Gastrocnemius medialis (tissue), 4 donors: ENCODE data around the gene PTPRM.

Experiments used
- POLR2A ChIP-seq, 2 donors: fragments of 450-650 bp; IDR thresholded peaks; one replicate each; pipeline ENCODE4 v1.6.1; 2017; ENCODE audit warnings: antibody characterized with exemption in 2 of 2, mild to moderate bottlenecking in 2 of 2, moderate library complexity in 2 of 2
- TF ChIP-seq, protein P1 (sequence below), 5 experiments: fragments of 450-650 bp in 3 of 5; fragments of 200-600 bp in 2 of 5; sonication (generic) in 2 of 5; IDR thresholded peaks in 4 of 5; conservative IDR thresholded peaks in 1 of 5; 1 replicate in 4 of 5; 2 replicates in 1 of 5; pipeline ENCODE4 v1.5.1; 2016 to 2019; ENCODE audit warnings: antibody characterized with exemption in 5 of 5, mild to moderate bottlenecking in 3 of 5, moderate library complexity in 3 of 5

DNA sequence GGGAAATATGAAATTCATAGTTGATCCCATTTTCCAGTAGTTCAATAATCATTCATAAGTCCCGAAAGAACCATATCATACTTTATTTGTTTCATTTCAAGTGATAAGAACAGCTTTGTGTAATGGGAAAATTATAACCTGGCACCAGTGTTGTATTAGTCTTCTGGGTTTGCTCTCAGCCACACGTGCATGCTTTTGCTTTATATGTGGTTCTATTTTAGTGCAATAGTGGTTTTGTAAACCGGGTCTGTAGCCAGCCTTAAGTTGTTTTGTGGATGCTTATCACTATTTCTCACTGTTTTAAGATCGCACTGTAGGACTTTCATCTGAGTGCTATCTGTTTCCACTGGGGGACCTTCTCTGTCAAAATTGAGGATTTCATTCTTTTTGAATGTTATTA is 203.8 kb downstream of the PTPRM start:
- TF ChIP-seq, protein P1, sequence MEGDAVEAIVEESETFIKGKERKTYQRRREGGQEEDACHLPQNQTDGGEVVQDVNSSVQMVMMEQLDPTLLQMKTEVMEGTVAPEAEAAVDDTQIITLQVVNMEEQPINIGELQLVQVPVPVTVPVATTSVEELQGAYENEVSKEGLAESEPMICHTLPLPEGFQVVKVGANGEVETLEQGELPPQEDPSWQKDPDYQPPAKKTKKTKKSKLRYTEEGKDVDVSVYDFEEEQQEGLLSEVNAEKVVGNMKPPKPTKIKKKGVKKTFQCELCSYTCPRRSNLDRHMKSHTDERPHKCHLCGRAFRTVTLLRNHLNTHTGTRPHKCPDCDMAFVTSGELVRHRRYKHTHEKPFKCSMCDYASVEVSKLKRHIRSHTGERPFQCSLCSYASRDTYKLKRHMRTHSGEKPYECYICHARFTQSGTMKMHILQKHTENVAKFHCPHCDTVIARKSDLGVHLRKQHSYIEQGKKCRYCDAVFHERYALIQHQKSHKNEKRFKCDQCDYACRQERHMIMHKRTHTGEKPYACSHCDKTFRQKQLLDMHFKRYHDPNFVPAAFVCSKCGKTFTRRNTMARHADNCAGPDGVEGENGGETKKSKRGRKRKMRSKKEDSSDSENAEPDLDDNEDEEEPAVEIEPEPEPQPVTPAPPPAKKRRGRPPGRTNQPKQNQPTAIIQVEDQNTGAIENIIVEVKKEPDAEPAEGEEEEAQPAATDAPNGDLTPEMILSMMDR (IDR thresholded peaks at IDR 0.05 in 4 of 5, conservative IDR thresholded peaks at IDR 0.05 in 1 of 5) = no peak
- no peak for TF ChIP-seq POLR2A (IDR thresholded peaks at IDR 0.05)
